Colon (tissue), 2 donors: ENCODE results near the gene AQP3.
A peak's percentile ranks its signal among the peaks of the same experiment; 100 is the strongest.
"Not testable (repeated sequence)": the region's sequence is repeated elsewhere in the genome, so short reads cannot be mapped to it uniquely, and the experiment has no call there.

Experiments used
- FAIRE-seq: peaks from 2 replicates; lab custom pipeline; 2012; peaks lifted over from hg19 to GRCh38; lab: Jason Lieb, UNC
- donor health status: control.
- donor health status: control.

AQP3 gene

DNA sequence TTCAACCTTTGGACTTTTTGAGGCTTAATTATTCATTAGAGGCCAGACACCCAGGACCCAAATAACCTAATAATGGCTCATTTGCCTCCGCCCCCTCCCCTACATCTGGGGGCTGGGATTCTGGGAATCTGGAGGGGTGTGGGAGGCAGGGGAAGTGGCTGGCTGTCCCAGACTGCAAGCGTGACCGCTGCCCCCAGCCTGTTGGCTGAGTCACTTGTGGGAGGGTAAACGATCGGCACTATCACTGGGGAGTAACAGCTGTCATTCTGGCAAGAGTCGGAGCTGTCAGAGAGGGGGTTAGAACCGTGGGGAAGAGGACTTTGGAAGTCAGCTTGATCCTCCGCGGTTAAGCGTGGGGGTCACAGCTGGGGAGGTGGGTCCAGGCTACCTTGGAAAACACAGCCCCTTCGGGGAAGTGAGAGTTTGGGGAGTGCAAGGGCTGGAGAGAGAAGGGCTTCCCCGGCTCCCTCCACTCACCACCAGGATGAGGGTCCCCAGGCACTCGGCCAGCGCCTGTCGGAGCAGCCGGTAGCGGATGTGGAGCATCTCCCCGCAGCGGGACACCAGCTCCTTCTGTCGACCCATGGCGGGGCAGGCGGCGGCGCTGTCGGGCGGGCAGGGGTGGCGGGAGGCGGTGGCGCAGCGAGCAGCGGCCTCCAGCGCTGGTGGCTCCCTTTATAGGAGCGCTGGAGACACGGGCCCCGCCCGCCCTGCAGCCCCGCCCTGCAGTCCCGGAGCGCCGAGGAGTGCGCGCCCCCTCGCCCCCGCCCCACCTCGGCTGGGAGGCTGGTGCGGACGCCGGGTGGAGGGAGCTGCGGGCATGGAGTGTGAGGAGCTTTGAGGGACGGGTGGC is at the start of gene AQP3:
Gene AQP3, minus strand, starts transcription at position 648 of the 853 bp plus-strand sequence. Its CDS starts 63 bp downstream, at position 585.
- no peak for FAIRE-seq

DNA sequence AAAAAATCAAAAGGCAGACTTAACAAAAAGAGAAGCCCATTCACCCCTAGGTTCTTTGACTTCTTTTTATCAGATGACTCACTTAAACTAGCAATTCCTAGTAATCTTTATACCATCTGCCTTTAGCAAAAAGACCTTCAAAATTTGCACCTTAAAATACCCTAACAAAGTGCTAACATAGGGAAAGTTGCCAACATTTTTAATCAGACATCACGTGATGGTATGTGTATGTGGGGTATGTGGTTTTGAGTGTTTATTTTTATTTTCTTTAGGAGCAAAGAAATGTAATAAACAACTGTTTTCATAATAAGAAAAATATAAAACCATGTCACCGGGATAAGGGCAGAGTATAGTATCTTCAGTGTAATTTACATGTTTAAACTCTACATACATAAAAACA is 46.4 kb upstream of the AQP3 start:
- FAIRE-seq = not testable (repeated sequence)

DNA sequence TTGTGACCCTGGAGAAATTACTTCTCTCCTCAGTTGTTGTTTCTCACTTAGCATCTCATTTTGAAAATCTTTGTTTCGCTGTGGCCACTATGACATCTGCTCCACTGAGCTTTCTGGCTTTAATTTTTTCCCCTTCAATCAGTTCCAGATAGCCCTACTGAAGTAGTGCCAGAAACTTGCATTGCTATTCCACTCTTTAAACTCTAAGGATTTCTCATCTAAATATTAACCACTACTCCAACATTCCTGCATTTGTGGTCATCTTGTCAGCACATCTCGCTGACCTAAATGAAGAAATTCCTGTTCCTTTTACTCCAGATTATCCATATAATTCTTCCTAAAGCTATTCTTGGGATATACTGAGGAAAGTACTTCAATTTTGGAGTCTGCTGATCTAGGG is 41.7 kb upstream of the AQP3 start:
- FAIRE-seq = no peak

DNA sequence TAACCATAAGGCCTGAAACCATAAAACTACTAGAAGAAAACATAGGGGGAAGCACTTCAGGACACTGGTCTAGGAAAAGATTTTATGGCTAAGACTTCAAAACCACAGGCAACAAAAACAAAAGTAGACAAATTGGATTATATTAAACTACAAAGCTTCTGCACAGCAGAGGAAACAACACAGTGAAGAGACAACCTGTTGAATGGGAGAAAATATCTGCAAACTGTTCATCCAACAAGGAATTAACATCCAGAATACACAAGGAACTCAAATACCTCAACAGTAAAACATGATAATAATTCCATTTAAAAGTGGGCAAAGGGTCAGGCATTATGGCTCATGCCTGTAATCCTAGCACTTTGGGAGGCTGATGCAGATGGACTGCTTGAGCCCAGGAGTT is 37.9 kb upstream of the AQP3 start:
- FAIRE-seq = not testable (repeated sequence)

DNA sequence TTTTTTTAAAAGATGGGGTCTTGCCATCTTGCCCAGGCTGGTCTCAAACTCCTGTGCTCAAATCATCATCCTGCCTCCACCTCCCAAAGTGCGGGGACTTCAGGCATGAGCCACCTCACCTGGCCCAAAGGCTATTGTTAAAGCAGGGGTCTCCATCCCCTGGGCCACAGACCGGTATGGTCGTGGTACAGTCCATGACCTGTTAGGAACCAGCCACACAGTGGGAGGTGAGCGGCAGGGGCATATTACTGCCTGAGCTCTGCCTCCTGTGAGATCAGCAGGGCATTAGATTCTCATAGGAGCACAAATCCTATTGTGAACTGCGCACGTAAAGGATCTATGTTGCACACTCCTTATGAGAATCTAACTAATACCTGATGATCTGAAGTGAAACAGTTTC is 33.6 kb upstream of the AQP3 start:
- no peak for FAIRE-seq

DNA sequence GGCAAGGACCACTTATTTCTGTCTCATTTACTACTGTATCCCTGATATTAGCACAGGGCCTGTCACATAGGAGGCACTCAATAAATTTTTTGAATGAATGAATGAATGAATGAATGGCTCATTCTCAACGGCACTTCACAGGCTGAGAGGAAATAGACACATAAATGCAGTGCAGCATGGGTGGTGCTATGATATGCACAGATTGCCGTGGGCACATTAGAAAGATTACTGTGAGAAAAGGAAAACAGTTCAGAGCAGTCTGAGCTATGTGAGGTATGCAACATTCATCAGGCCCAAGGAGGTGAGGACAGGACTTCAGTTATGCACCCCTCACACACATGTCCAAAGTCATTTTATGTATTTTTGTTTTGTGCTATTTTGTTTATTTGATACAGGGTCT is 32.7 kb upstream of the AQP3 start:
- FAIRE-seq = no peak

DNA sequence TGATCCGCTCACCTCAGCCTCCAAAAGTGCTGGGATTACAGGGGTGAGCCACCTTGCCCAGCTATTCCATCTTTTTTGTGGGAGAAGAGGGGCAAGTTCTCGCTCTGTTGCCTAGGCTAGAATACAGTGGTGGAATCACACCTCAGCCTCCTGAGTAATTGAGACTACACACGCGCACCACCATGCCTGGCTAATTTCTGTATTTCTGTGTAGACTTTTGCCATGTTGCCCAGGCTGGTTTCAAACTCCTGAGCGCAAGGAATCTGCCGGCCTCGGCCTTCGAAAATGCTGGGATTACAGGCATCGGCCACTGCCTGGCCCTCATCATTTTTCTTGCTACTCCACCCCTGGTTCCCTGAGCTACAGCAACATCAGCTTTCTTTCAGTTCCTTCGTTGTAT is 29.1 kb upstream of the AQP3 start:
- no peak for FAIRE-seq

DNA sequence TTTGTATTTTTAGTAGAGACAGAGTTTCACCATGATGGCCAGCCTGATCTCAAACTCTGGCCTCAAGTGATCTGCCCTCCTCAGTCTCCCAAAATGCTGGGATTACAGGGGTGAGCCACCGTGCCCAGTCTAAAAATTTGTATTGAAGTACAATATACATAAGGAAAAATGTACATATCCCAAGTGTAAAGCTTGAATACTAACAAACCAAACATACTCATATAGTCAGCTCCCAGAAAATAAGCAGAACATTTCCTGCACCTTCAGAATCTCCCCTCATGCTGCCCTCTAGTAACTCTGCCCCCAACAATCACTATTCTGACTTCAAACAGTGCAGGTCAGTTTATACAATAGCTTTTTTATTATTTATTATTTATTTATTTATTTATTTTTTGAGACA is 28.0 kb upstream of the AQP3 start:
- FAIRE-seq = no peak

DNA sequence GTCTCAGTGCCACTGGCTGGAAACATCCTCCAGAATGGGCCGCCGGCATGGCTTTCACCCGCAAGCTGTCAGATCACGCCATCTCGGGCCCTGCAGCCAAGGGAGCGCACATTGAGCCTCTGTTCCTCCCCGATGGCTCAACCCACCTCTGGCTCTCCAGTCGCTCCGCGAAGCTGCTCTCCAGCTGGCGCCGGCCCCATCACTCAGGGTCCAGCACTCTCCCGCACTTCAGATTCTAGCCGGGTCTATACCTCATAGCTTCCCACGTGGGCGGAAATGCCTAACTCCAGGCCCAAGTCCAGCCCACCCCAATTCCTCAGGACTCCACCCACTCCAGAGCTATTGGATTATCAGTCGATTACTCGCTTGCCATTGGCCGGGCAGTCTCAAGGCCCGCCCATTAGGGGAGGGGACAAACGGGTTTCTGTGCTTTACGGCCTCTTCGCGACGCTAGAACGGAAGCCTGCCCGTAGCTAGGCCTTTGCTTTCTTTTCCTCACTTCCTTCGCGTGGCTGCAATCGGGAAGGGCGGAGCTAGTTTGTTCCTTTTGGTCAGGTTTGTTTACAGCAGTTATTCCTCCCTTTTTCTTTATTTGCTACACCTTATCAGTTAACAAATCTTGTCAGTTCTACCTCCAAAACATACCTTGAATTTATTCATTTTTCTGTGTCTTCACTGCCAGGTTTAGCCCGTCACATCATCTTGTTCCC is 26.4 kb upstream of the AQP3 start, which contains the start of gene NOL6:
Gene NOL6, minus strand, starts transcription at position 282 of the 710 bp plus-strand sequence. Its CDS starts 82 bp downstream, at position 200.
- peak; percentile 97 for FAIRE-seq

DNA sequence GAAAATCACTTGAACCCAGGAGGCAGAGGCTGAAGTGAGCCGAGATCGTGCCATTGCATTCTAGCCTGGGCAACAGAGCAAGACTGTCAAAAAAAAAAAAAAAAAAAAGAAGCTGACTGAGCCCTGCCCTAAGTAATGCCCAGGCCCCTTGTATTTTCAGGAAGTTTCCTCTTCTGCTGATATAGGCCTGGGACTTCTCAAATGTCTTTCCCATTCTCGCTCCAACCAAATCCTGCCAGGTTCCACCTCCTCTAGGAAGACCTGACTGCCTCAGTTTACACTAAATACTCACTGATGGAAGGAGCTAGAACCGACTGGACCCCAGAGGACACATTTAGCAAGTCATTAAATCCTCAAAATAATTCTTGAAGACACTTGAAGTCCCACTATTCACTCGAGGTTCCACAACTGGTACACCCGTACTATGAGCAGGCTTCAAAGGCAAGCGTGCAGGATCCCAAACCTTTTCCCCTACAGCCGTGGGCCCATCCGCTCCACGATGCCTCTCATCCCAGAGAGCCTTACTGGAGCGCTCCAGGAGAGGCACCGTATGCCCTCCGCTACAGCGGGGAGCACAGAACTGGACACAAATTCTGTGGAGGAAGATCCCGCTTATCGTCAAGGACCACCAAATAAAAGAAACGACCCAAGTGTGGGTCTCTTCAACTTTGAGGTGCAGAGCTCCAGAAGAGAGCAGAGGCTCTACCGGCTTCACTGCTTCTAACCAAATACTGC is 25.7 kb upstream of the AQP3 start:
- no peak for FAIRE-seq

DNA sequence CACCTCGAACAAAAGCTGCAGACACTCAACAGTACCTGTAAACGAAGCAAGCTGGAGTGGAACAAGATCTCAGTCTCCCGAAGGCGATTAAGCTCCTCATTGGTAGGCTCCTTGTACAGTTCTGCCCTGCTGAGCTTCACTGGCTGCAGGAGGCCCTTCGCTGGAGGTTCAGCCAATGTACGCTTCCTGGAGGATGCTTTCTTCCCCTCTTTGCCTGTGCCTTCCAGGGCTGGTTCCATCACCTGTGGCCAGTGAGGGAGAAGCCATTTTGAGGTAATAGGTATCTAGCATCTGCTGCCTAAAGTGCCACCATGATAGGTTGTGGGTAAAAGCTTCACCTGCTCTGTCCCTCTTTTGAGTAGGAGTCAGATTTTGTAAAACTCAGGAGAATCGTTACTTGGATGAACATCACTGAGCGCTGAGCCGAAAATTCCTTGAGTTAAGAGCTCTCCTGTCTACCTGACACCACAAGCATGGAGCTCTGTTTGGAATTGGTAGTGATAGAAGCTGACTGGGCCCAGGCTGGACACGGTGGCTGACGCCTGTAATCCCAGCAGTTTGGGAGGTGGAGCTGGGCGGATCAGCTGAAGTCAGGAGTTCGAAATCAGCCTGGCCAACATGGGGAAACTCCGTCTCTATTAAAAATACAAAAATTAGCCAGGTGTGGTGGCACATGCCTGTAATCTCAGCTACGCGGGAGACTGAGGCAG is 24.9 kb upstream of the AQP3 start:
- no peak for FAIRE-seq

DNA sequence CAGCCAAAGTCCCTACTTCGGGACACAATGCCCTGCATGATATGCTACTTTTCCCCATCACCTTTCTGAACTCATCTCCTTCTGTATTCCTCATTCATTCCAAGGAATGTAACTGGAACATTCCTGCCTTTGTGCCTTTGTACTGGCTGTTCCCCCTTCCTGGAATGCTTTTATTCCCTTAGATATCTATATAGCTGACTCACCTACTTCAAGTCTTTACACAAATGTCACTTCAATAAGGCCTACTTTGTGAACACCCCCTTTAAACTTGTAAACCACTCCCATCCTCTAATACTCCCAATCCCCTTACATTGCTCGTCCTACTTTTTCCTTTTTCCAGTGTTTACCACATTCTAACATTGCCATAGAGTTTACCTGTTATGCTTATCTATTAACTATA is 24.0 kb upstream of the AQP3 start:
- FAIRE-seq = no peak

DNA sequence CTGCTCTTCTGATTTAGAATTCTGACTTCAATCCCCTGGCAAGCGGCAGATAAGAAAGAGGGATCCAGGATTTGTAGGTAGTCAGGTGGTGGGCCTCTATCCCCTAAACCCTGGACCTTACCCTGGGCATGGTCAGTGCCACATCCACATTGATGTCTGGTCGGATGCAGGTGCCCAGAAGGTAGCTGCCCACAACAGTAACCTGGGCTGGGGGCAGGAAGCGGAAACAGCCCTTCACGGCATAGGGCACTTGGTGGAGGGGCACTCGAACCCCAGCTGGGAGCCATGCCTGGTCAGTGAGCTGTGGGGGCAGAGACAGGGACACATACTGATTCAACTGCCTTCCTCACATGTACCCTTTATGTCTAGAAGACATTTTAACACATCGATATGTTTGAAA is 22.5 kb upstream of the AQP3 start:
- no peak for FAIRE-seq

DNA sequence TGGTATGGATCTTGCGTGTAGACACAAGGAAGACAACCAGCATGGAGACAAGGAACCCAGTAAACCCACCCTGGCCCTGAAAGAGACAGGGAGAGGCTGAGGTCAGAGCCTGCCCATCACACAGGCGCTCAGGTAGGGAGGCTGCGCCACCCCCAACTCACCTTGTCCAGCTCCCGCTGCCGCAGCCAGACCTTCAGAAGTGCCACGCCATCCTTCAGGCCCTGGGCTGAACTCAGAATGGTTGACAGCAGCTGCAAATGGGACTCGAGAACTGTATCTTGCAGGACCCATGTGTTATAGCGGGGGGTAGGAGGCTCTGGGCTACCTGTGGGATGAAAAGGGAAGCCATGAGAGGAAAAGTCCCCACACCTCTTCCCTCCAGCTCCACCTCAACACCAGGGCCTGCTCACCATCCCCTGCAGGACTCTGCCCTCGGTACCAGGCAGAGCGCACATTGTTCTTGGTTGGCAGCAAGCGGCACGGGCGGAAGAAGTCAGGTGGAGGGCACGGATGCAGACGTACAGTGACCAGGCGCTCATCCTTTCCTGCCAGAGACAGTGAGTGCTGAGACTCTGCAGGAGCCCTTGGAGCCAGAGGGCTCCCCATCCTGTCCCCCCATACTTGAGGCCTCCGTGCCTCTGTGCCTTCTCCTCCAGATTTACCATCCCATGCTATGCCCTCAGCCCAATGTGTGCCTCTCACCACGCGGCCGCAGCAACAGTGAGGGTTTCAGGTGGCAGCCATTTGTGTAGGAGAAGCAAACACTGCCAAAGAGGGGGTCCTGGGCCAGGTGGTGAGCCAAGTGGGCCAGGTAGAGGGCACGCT is 21.6 kb upstream of the AQP3 start:
- no peak for FAIRE-seq

DNA sequence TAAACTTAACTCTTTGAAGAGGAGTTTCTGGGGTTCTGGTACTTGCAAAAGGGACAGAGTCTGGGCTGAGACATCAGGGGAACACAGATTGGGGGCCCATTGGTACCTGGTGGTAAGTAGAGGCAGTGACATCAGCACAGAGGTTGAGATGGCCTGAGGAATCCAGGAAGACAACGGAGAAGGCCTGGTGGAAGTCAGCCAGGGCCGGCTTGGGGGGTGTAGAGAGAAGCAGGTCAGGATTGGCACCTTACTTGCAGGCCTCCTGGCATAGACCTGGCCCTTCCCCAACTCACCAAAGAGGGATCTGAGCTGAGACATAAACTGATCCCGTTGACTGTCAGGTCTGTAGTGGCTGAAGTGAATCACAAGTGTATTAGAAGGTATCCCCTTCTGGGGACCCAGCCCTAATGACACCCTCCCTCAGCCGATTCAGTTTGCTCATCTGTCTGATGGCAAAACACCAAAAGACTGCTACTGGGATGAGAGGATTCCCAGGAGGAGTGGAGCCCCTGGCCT is 20.9 kb upstream of the AQP3 start:
- no peak for FAIRE-seq

DNA sequence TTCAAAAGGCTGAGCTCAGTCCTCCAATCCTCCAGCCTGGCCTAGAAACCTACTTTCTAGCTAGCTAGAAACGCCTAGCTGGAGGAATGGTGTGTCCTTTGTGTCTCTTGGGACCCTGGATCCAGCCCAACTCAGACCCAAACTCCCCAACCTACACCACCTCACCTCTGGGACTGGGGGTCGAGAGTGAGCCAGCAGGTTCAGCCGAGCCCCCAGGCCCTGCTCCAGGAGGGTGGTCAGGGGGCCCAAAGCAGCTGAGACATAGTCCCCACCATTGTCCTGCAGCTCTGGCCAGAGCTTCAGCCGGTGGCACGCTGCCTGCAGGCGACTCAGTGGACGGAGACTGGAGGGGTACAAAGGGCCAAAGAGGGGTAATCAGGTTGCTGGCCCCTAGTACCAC is 20.1 kb upstream of the AQP3 start:
- no peak for FAIRE-seq

DNA sequence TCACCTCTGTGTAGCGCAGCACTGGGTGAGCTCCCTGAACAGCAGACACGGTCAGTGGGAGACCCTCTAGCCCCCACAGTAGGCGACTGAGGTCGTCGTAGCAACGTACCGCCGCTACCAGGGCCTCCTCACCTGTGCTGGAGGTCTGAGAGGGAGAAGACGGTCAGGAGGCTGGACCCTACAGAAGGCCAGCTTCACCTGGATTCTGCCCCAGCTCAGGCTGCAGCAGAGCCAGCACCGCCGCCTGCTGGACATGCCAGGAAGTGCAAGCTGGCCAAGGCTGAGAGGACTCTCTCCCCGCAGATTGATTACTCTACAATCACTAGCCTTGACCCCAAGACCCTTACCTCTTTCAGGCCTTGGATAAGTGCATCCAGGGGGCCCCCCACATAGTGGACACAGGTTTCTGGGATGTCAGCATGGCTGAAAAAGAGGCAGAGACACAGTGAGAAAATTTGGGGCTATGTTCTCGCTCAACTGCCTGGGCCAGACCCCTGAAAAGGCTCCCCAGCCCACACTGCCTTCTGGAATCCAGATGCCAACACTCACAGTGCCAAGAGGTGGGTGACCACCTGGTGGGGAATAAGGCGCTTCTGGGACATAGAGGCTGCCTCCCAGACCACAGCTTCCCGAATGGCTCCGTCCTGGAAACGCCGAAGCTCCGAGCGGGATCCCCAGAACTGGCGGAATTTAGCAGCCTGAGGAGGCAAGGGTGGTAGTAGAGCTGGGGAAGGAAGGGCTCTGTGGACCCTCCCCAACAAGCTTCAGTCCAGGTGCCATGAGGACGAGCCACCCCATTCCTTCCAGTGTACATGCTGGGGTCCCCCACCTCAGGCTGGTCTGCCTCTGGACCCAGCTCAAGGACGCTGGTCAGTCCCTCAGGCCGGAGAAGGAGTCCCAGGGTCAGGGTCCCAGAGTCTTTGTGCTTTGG is 19.4 kb upstream of the AQP3 start:
- no peak for FAIRE-seq

DNA sequence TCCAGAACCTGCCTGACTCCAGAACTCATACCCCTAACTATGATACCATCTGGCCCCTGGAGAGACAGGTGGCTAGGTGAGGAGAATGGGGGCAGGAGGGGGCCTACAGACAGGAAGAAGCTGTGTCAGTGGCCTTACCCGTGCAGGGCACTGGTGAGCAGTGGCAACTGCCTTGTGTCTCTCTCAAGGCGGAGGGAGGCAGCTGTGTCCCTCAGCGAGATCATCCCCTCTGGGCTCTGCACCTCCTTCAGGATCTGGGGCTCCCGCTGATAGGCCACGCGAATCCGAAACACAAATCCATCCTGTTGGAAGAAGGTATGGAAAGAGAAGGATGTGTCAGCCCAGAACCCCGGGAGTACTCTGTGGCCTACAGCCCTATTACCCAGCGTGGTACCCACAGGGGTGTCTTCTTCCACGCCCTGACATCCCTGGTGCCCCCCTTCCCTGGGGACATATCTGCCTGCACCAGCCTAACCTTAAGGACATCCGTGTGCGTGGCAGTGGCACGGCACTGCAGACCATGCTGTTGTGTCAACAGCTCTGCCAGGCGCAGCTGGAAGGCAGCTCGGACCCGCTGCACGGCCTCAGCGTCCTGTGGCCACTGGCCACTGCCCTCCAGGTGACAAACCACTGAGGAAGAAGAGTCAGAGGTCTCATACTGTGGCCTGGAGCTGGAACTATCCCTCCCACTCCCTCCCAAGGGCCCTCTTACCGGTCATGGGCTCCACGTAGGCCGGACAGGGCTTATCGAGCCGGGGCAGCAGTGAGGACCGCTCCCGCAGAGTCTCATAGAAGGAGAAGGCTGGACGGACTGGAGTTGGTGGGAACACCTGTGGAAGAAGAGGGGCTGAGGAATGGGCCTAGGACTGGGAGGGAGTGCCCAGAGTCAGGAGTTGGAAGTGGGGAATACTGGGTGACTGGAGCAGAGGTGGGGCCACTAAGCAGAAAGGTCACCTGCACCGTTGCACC is 18.5 kb upstream of the AQP3 start:
- FAIRE-seq = no peak

DNA sequence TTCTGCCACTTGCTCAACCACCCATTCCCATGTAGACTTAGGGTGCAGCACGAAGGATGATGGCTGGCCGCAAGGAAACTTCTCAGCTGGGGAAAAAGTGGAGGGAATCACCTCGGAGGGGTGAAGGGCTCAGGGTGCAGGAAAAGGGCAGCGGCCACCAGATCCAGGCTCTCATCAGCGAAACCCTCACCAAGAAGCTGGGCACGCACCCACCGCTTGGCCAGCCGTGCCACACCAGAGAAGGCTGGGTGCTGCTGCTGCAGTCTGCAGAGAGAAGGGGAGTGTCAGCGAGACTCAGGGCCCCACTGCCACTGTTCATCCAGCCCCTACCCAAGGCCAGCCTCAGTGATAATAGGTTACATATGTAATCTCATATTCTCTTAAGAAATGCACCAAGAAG is 17.7 kb upstream of the AQP3 start:
- FAIRE-seq = no peak
